ENCODE data around the gene MACO1. TPM values are rescaled to one million over a fixed set of nuclear protein-coding genes. Genes with fewer than 3 reads are reported as not detected.

The MACO1 gene
- total and polyA plus RNA-seq, 9 of the 15 experiments (the other 6 are each of a cell fraction or from before 2014, with no cell fraction given), result 4.6 to 28.4 (median 21.7) TPM

- no peaks in the 10 kb centered on the region for H3K27me3 ChIP-seq (ENCODE audit: control insufficient read depth in 2 of 2, insufficient read depth in 2 of 2, low read length in 2 of 2)
- intact Hi-C loops (cut with micrococcal nuclease) (loop anchor here (5.0 to 10.0 kb wide), 2 partner anchors 150 to 253 kb away; no protein-coding TSS in a partner anchor), in situ Hi-C loops (cut with MboI) (no loop called here)
- CTCF ChIA-PET (ENCODE audit: low intra/inter-chr PET ratio), result interaction anchor here (0.7 kb wide), 1 partner anchor 263 kb away, joined by 3 read pairs; no protein-coding TSS in a partner anchor
- H3K27ac ChIP-seq (ENCODE audit: extremely low read depth, low read depth, low read length), result peak overlapping the region; percentile 78; the same call in 1 of the 3 replicates
- H3K4me3 ChIP-seq, result peak overlapping the region; percentile 82
- ATAC-seq (no peak), FAIRE-seq (no peak), DNase-seq (ENCODE audit: extremely low read depth in 1 of 4, low spot score in 3 of 4) (no peak)
- H2AFZ ChIP-seq (ENCODE audit: low read depth, low read length), result peak overlapping the region; percentile 84
- BruUV-seq (replicated peaks), result no TSS peak
- peaks cover 41 to 42% of the 10 kb centered on the region in 2 experiments for H3K4me1 ChIP-seq (replicated peaks in 1 of 2; ENCODE audit: control insufficient read depth in 2 of 2, insufficient read depth in 2 of 2, low read length in 2 of 2)
- POLR2A ChIA-PET, result interaction anchor here (0.7 to 1.2 kb wide), 3 partner anchors 9 to 57 kb away, joined by 3 to 4 read pairs (median 3); no protein-coding TSS in a partner anchor
- peaks cover 6% of the 10 kb centered on the region for H3K9me1 ChIP-seq (ENCODE audit: control insufficient read depth, insufficient read depth, low read length)
- H3K9me3 ChIP-seq (replicated peaks; ENCODE audit: control insufficient read depth, insufficient read depth, low read depth, low read length), result no peaks in the 10 kb centered on the region
- H3K79me2 ChIP-seq (ENCODE audit: control insufficient read depth, insufficient read depth, low read length), result peaks cover 36% of the 10 kb centered on the region
- peak overlapping the region; percentile 67 to 90; a peak in 3 of 4 replicates for H3K9ac ChIP-seq (ENCODE audit: insufficient read depth in 1 of 2, low read depth in 2 of 2, low read length in 2 of 2)
- no peaks in the 10 kb centered on the region for H3K36me3 ChIP-seq (ENCODE audit: control insufficient read depth, insufficient read depth, low read length)
- WGBS (ENCODE audit: insufficient coverage, low coverage, missing lambda C conversion rate), result 22% methylated on average over 25 of the region's 25 CpGs
- no peaks in the 10 kb centered on the region; the same call in 1 of the 2 replicates for H4K20me1 ChIP-seq (replicated peaks; ENCODE audit: control insufficient read depth, insufficient read depth, low read length)
- H3K4me2 ChIP-seq (ENCODE audit: insufficient read depth, low read length), result peak overlapping the region; percentile 75
- TF ChIP-seq ZNF766 (CRISPR knock-in tag; conservative IDR thresholded peaks at IDR 0.05), result no peak
- peak; percentile 45; the same call in 1 of the 2 replicates for TF ChIP-seq KAT7 (CRISPR knock-in tag; IDR thresholded peaks at IDR 0.05; ENCODE audit: borderline replicate concordance)
- no peak for TF ChIP-seq ZBTB43 (CRISPR knock-in tag; IDR thresholded peaks at IDR 0.05)
- TF ChIP-seq LARP7 (IDR thresholded peaks at IDR 0.05), result no peak
- no peak for TF ChIP-seq ATF1 (CRISPR knock-in tag; IDR thresholded peaks at IDR 0.05)
- no peak for TF ChIP-seq ATF1 (tag; IDR thresholded peaks at IDR 0.05)
- TF ChIP-seq SP1 (CRISPR knock-in tag; IDR thresholded peaks at IDR 0.05), result 0 out of 2 replicates have a peak, but pooled peaks have one; percentile 9
- TF ChIP-seq TAF7 (tag; IDR thresholded peaks at IDR 0.05), result no peak
- TF ChIP-seq SMARCA4 (IDR thresholded peaks at IDR 0.05), result no peak
- no peak for TF ChIP-seq EP400 (IDR thresholded peaks at IDR 0.05)
- TF ChIP-seq MXI1 (IDR thresholded peaks at IDR 0.05; ENCODE audit: low read depth, low read length), result no peak
- TF ChIP-seq SNAPC5 (CRISPR knock-in tag; IDR thresholded peaks at IDR 0.05), result no peak
- TF ChIP-seq ELK1 (CRISPR knock-in tag; IDR thresholded peaks at IDR 0.05), result no peak
- 0 out of 2 replicates have a peak, but pooled peaks have one; percentile 3 for TF ChIP-seq ARID4B (CRISPR knock-in tag; IDR thresholded peaks at IDR 0.05)
- no peak for TF ChIP-seq ARID2 (IDR thresholded peaks at IDR 0.05)
- TF ChIP-seq BRD9 (IDR thresholded peaks at IDR 0.05; ENCODE audit: low read depth, partially characterized antibody), result no peak
- no peak for TF ChIP-seq ZNF384 (IDR thresholded peaks at IDR 0.05; ENCODE audit: low read depth, low read length)
Measured at GRCh38 chr1:25544243-25544764, 113.6 kb downstream of the MACO1 start.

Data from K562 (cell line).